ENCODE results near the gene NME3.
"Not testable (repeated sequence)": the region's sequence is repeated elsewhere in the genome, so short reads cannot be mapped to it uniquely, and the experiment has no call there.

NME3 gene

GRCh38 chr16:1809281-1809801 is 38.0 kb upstream of the NME3 start:
- no peak for TF ChIP-seq CTCF (IDR thresholded peaks at IDR 0.05; ENCODE audit: low read depth, low read length)
- H3K4me3 ChIP-seq (ENCODE audit: low read depth, low read length) = no peak overlapping the region

- no peak overlapping the region for H3K4me3 ChIP-seq (ENCODE audit: low read depth, low read length)
- TF ChIP-seq CTCF (IDR thresholded peaks at IDR 0.05; ENCODE audit: low read depth, low read length) = no peak
These were observed 37.3 kb upstream of the NME3 start for GRCh38 chr16:1808691-1809090.

GRCh38 chr16:1807626-1808025 is 36.3 kb upstream of the NME3 start:
- no peak overlapping the region for H3K4me3 ChIP-seq (ENCODE audit: low read depth, low read length)
- TF ChIP-seq CTCF (IDR thresholded peaks at IDR 0.05; ENCODE audit: low read depth, low read length) = no peak

GRCh38 chr16:1800701-1801100 is 29.4 kb upstream of the NME3 start:
- H3K4me3 ChIP-seq (ENCODE audit: low read depth, low read length) = no peak overlapping the region
- TF ChIP-seq CTCF (IDR thresholded peaks at IDR 0.05; ENCODE audit: low read depth, low read length) = no peak

GRCh38 chr16:1799263-1799662 is 27.9 kb upstream of the NME3 start:
- H3K4me3 ChIP-seq (ENCODE audit: low read depth, low read length) = not testable (repeated sequence)

- no peak for TF ChIP-seq CTCF (IDR thresholded peaks at IDR 0.05; ENCODE audit: low read depth, low read length)
- no peak overlapping the region for H3K4me3 ChIP-seq (ENCODE audit: low read depth, low read length)
These were observed 23.7 kb upstream of the NME3 start for GRCh38 chr16:1794908-1795666.

- H3K4me3 ChIP-seq (ENCODE audit: low read depth, low read length) = no peak overlapping the region
- no peak for TF ChIP-seq CTCF (IDR thresholded peaks at IDR 0.05; ENCODE audit: low read depth, low read length)
These were observed 23.0 kb upstream of the NME3 start for GRCh38 chr16:1794221-1794871.

Data from WI38 (cell line).